Measurements from ENCODE around the gene ZNF358. TPM values are rescaled to one million over a fixed set of nuclear protein-coding genes. Genes with fewer than 3 reads are reported as not detected.

The ZNF358 gene
- total RNA-seq, 1 experiment from 2014 or later: 5.6 TPM

- peak; percentile 28 for DNase-seq (ENCODE audit: low spot score)
Observed at GRCh38 chr19:7489609-7490044, 26.3 kb upstream of the ZNF358 start.

- DNase-seq (ENCODE audit: low spot score): no peak
Observed at GRCh38 chr19:7492142-7492541, 23.8 kb upstream of the ZNF358 start.

- no peak for DNase-seq (ENCODE audit: low spot score)
Observed at GRCh38 chr19:7492558-7492957, 23.3 kb upstream of the ZNF358 start.

GRCh38 chr19:7494416-7495098 is 21.3 kb upstream of the ZNF358 start:
- no peak for DNase-seq (ENCODE audit: low spot score)

- no peak for DNase-seq (ENCODE audit: low spot score)
Observed at GRCh38 chr19:7497292-7497691, 18.6 kb upstream of the ZNF358 start.

- DNase-seq (ENCODE audit: low spot score): peak; percentile 75
Observed at GRCh38 chr19:7500811-7501450, 15.0 kb upstream of the ZNF358 start.

GRCh38 chr19:7502552-7502951 is 13.4 kb upstream of the ZNF358 start:
- DNase-seq (ENCODE audit: low spot score): no peak

- no peak for DNase-seq (ENCODE audit: low spot score)
Observed at GRCh38 chr19:7504684-7505083, 11.2 kb upstream of the ZNF358 start.

- peak; percentile 17 for DNase-seq (ENCODE audit: low spot score)
Observed at GRCh38 chr19:7505288-7505681, 10.6 kb upstream of the ZNF358 start.

GRCh38 chr19:7505682-7506384 is 10.1 kb upstream of the ZNF358 start:
- DNase-seq (ENCODE audit: low spot score): no peak

- DNase-seq (ENCODE audit: low spot score): peak; percentile 85
Observed at GRCh38 chr19:7506385-7507328, 9.2 kb upstream of the ZNF358 start.

GRCh38 chr19:7507884-7508283 is 8.0 kb upstream of the ZNF358 start:
- DNase-seq (ENCODE audit: low spot score): peak; percentile 79

- no peak for DNase-seq (ENCODE audit: low spot score)
Observed at GRCh38 chr19:7509625-7510024, 6.3 kb upstream of the ZNF358 start.

- no peak for DNase-seq (ENCODE audit: low spot score)
Observed at GRCh38 chr19:7512400-7512851, 3.5 kb upstream of the ZNF358 start.

- no peak for DNase-seq (ENCODE audit: low spot score)
Observed at GRCh38 chr19:7513809-7514642, 1.9 kb upstream of the ZNF358 start.

- no peak for DNase-seq (ENCODE audit: low spot score)
Observed at GRCh38 chr19:7515110-7515644, 726 bp upstream of the ZNF358 start.

GRCh38 chr19:7516333-7516732 is 430 bp downstream of the ZNF358 start:
- DNase-seq (ENCODE audit: low spot score): no peak

GRCh38 chr19:7516878-7517277 is 975 bp downstream of the ZNF358 start:
- DNase-seq (ENCODE audit: low spot score): no peak

- no peak for DNase-seq (ENCODE audit: low spot score)
Observed at GRCh38 chr19:7519361-7520130, 3.6 kb downstream of the ZNF358 start.
